ENCODE measurements around the gene RPS6KB2.

DNA sequence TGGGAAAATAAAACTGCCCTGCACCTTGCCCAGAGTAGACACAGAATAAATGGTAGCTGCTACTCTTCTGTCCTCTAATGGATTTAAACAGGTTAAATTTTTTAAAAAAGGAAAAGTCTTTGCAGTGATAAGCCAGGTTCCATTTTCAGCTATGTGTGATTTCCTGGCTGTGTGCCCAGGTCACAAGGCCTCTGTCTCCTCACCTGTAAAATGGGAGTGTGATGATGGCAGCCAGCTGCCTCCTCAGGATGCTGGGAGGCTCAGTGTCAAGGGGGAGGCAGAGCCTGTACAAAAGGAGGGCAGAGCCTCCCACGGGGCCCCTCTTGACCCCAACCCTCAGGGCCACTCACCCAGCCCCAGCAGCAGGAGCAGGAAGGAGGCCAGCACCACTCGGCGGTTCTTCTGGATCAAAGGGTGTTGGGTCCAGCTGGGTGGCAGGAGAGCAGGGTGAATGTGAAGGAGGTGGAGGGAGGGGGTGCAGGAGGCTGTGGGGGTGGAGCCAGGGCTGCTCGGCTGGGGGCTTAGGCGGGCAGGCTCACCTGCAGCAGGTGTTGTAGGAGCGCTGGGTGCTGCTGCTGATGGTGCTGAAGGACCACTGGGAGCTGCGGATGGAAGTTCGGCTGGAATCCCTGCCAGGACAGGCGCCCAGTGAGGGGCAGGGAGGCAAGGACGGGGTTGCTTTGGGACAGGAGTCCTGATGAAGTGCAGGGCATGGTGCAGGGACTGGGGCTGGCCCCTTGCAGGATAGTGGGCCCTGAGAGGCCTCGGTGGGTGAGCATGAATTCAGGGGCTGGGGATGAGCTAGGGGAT is 38.9 kb downstream of the RPS6KB2 start:
- TF ChIP-seq ZNF384 (IDR thresholded peaks at IDR 0.05; ENCODE audit: borderline replicate concordance, low read depth, low read length) (no peak), MXI1 (IDR thresholded peaks at IDR 0.05; ENCODE audit: low read depth, low read length) (no peak), JUND (IDR thresholded peaks at IDR 0.05; ENCODE audit: low read depth, low read length) (no peak), POLR2AphosphoS5 (IDR thresholded peaks at IDR 0.05; ENCODE audit: low read length) (no peak), RAD21 (IDR thresholded peaks at IDR 0.05; ENCODE audit: insufficient read depth, low read depth, low read length) (no peak), EZH2 (IDR thresholded peaks at IDR 0.05; ENCODE audit: borderline replicate concordance, control insufficient read depth, low read depth, low read length) (no peak), BCLAF1 (IDR thresholded peaks at IDR 0.05) (no peak), SREBF2 (IDR thresholded peaks at IDR 0.05; ENCODE audit: low read length) (no peak), IKZF2 (IDR thresholded peaks at IDR 0.05) (no peak)
